Measurements from ENCODE around the gene SDSL.

The SDSL gene, protein sequence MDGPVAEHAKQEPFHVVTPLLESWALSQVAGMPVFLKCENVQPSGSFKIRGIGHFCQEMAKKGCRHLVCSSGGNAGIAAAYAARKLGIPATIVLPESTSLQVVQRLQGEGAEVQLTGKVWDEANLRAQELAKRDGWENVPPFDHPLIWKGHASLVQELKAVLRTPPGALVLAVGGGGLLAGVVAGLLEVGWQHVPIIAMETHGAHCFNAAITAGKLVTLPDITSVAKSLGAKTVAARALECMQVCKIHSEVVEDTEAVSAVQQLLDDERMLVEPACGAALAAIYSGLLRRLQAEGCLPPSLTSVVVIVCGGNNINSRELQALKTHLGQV

DNA sequence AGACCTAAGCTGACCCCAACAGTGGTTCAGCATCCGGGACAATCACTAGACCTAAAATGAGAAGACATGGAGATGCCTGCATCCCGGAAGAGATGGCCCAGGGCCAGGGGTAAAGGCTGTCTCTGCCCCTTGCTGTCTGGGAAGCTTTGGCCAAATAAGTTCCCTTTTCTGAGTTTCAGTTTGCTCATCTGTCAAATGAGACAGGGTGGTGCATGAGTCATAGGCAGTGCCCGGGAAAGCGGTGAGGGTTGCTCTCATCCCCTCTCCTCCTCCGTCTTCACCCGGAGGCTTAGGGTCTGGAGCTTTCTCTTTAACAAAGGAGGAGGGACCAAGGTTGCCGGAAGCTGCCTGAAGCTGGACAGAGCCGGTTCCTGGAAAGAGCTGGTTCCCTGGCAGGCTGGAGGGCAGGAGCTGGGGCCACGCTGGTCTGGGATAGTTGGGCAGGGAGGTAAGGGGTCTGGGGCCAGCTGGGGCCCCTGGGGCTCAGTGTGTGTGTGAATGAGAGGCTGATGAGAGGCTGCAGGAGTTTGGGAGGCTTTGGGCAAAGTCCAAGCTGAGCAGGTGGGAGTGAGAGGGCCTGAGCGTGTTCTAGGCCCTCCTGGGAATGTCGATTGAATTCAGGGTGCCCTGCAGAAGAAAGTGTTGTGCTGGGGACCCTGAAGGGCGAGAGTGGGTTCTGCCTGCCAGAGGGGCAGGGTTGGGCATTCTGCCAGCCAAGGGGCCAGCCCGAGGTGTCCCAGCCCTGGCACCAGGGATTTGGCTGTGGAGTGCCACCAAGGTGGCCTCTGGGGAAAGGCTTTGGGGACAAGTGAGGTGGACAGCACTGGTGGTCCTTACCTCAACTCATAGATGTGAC, at the start of gene SDSL:
Gene SDSL, plus strand, starts transcription at position 351 of the 856 bp plus-strand sequence. CDS start 5,603 bp downstream, outside the sequence.
- TF ChIP-seq, protein P1, sequence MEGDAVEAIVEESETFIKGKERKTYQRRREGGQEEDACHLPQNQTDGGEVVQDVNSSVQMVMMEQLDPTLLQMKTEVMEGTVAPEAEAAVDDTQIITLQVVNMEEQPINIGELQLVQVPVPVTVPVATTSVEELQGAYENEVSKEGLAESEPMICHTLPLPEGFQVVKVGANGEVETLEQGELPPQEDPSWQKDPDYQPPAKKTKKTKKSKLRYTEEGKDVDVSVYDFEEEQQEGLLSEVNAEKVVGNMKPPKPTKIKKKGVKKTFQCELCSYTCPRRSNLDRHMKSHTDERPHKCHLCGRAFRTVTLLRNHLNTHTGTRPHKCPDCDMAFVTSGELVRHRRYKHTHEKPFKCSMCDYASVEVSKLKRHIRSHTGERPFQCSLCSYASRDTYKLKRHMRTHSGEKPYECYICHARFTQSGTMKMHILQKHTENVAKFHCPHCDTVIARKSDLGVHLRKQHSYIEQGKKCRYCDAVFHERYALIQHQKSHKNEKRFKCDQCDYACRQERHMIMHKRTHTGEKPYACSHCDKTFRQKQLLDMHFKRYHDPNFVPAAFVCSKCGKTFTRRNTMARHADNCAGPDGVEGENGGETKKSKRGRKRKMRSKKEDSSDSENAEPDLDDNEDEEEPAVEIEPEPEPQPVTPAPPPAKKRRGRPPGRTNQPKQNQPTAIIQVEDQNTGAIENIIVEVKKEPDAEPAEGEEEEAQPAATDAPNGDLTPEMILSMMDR (IDR thresholded peaks at IDR 0.05; ENCODE audit: control insufficient read depth, extremely low read depth, insufficient read depth): no peak
- DNase-seq (ENCODE audit: low read depth): peak; percentile 48
- peak within 1 kb of the TSS; percentile 76 for H3K4me3 ChIP-seq (ENCODE audit: low read depth, low read length)

DNA sequence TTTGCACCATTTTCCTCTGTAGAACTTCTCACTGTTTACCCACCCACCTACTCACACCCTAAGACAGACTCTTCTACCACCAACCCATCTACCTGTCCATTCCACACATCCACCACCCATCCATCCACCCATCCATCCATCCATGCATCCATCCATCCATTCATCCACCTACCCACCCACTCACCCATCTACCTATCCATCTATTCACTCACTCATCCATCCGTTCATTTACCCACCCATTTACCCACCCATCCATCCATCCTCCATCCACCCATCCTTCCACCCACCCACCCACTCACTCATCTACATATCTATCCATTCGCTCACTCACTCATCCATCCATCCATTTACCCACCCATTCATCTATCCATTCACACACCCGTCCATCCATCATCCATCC, 48.7 kb upstream of the SDSL start:
- no peak overlapping the region for H3K4me3 ChIP-seq (ENCODE audit: low read depth, low read length)
- no peak for DNase-seq (ENCODE audit: low read depth)
- TF ChIP-seq, protein P1 (IDR thresholded peaks at IDR 0.05; ENCODE audit: control insufficient read depth, extremely low read depth, insufficient read depth): no peak

DNA sequence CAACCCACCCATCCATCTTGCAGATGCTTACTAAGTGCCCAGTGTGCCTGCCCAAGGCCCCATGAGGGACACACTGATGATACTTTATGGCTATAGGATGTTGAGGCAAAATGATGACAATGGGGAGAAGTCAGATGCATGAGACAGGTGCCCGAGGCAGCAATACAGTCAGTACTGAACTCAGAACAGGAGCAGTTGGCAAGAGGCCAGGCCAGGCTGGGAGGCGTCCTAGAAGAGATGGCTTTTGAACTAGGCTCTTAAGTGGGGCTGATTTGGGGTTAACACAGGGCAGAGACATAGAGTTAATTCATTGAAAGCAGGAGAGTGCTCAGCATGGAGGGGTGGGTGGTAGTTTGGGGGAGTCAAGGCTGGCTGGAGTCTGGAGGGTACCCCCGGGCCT, 48.2 kb upstream of the SDSL start:
- no peak overlapping the region for H3K4me3 ChIP-seq (ENCODE audit: low read depth, low read length)
- TF ChIP-seq, protein P1 (IDR thresholded peaks at IDR 0.05; ENCODE audit: control insufficient read depth, extremely low read depth, insufficient read depth): no peak
- no peak for DNase-seq (ENCODE audit: low read depth)

DNA sequence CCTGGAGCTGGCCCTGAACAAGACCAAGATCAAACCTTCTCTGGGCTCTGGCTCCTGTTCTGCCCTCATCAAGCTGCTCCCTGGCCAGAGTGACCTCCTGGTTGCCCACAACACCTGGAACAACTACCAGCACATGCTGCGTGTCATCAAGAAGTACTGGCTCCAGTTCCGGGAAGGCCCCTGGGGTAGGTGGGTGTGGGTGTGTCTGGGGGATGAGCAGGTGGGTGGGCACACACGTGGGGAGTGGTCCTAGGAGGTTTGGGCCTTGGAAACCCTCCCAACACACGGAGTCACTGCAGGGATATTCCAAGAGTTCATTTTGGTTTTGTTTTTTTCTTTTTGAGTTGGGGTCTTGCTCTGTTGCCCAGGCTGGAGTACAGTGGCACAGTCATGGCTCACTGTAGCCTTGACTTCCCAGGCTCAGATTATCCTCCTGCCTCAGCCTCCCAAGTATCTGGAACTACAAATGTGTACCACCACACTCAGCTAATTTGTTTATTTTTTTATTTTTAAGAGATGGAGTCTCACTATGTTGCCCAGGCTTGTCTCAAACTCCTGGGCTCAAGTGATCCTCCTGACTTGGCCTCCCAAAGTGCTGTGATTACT, 47.3 kb upstream of the SDSL start:
- no peak for DNase-seq (ENCODE audit: low read depth)
- no peak overlapping the region for H3K4me3 ChIP-seq (ENCODE audit: low read depth, low read length)
- TF ChIP-seq, protein P1 (IDR thresholded peaks at IDR 0.05; ENCODE audit: control insufficient read depth, extremely low read depth, insufficient read depth): no peak

DNA sequence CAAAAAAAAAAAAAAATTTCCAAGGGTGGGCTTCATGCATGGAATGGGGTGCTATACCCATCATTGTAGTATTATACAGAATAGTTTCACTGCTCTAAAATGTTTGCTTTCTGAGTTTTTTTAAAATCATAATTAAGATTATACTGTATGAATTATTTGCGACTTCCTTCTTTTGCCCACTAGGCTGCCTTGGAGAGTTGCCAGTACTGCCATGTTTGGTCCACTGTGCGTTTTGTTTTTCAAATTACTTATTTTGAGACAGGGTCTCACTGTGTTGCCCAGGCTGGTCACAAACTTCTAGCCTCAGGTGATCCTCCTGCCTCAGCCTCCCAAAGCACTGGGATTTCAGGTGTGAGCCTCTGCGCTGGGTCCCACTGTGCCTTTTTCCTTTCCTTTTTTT, 43.9 kb upstream of the SDSL start:
- TF ChIP-seq, protein P1 (IDR thresholded peaks at IDR 0.05; ENCODE audit: control insufficient read depth, extremely low read depth, insufficient read depth): no peak
- DNase-seq (ENCODE audit: low read depth): no peak
- H3K4me3 ChIP-seq (ENCODE audit: low read depth, low read length): no peak overlapping the region

DNA sequence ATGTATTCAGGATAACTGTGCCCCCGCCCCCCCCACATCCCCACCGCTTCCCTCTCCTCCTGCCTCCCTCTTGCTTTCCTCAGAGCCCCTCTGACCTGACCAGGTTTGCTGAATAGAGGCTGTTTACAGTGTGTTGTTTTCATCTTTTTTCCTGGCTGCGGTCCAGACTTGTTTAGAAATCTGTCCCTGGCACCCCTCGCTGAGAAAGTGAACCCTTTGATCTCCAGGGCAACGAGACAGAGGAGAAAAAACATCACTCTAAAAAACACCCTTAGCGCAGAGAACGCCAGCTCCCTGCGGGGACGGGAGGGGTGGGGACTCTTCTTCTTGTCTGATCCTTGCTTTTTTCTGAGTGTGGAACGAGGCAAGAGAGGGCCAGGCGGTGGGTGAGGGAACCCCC, 41.0 kb upstream of the SDSL start:
- TF ChIP-seq, protein P1 (IDR thresholded peaks at IDR 0.05; ENCODE audit: control insufficient read depth, extremely low read depth, insufficient read depth): no peak
- no peak overlapping the region for H3K4me3 ChIP-seq (ENCODE audit: low read depth, low read length)
- DNase-seq (ENCODE audit: low read depth): no peak
